ENCODE data around the gene PBX3.

PBX3 gene

GRCh38 chr9:125850763-125851162 is 103.6 kb downstream of the PBX3 start:
- Histone ChIP-seq H3K36me3 (replicated peaks) (no peaks in the 10 kb centered on the region), H3K9me3 (no peaks in the 10 kb centered on the region), H3K4me3 (no peak overlapping the region), H3K27me3 (ENCODE audit: low read depth) (no peaks in the 10 kb centered on the region), H3K4me1 (peaks cover 19% of the 10 kb centered on the region)
- DNase-seq (ENCODE audit: low spot score in 2 of 2) = peak in 1 of 2 experiments; percentile 39
- in situ Hi-C loops (cut with MboI; ENCODE audit: low sequenced_read_pairs) = no loop called here

DNA sequence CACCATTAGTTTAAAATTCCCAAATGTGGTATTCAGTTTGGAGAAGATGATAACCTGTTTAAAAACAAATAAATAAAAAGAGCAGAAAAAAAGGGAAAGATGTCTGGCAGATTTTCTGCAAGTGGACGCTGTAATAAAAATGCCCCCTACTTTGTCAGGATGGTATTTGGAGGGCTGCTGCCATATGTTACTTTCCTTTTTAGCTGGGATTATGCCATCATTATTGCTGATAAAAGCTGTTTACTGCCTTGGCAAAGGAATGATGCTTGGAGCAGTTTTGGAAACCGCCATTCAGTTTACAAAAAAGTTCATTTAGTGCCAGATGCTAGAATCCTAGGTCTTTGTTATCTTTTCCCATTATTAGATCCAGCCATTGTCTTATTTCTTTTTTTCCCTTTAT is 104.8 kb downstream of the PBX3 start:
- in situ Hi-C loops (cut with MboI; ENCODE audit: low sequenced_read_pairs) = no loop called here
- H3K4me1 ChIP-seq = peaks cover 19% of the 10 kb centered on the region
- DNase-seq (ENCODE audit: low spot score in 2 of 2) = no peak

DNA sequence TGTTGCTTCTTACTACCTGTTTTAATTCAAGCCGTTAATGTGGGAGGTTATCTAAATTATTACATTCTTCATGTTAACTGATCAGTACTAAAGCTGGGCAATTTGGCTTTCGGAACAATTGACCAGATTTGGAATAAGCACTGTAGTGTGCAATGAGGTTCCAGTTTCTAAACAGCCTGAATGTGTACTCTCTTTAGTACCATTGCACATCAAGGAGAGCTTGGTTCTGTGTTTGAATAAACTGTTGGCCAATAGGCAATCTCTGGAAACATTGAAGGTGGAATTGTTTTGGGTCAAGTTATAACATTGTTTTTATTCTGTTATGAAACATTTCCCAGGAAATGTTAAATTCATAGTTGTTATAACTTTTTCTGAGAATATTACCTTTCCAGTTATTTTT is 105.2 kb downstream of the PBX3 start:
- Histone ChIP-seq H3K9me3 (no peaks in the 10 kb centered on the region), H3K27me3 (ENCODE audit: low read depth) (no peaks in the 10 kb centered on the region), H3K4me1 (peaks cover 19% of the 10 kb centered on the region), H3K4me3 (no peak overlapping the region), H3K36me3 (replicated peaks) (no peaks in the 10 kb centered on the region)
- in situ Hi-C loops (cut with MboI; ENCODE audit: low sequenced_read_pairs) = no loop called here
- no peak for DNase-seq (ENCODE audit: low spot score in 2 of 2)

More for the DNA sequence above, 104.8 kb downstream of the PBX3 start:
- H3K9me3 ChIP-seq = no peaks in the 10 kb centered on the region
- H3K27me3 ChIP-seq (ENCODE audit: low read depth) = no peaks in the 10 kb centered on the region
- no peak overlapping the region for H3K4me3 ChIP-seq
- H3K36me3 ChIP-seq (replicated peaks) = no peaks in the 10 kb centered on the region

GRCh38 chr9:125854553-125855275 is 107.5 kb downstream of the PBX3 start:
- H3K4me3 ChIP-seq = no peak overlapping the region
- in situ Hi-C loops (cut with MboI; ENCODE audit: low sequenced_read_pairs) = no loop called here
- peak in 1 of 2 experiments; percentile 28 for DNase-seq (ENCODE audit: low spot score in 2 of 2)

DNA sequence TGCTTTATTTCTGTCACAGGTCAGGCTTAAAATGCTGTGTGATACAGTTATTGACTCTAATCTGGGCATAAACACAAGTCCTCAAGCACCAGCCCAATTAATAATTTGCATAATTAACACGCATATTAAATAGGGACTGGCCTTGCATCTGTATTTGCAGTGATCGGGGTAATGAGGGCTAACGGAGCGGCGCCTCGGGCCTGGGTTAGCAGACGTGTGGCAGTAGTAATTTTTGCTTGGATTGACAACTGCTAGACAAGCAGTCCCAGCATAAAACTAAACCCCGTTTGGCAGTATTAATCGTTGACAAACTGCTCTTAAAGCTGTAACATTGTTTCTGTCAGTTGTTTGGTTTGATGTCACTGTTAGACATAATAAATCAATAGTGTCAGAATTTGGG is 109.2 kb downstream of the PBX3 start:
- in situ Hi-C loops (cut with MboI; ENCODE audit: low sequenced_read_pairs) = no loop called here
- H3K27me3 ChIP-seq (ENCODE audit: low read depth) = no peaks in the 10 kb centered on the region
- no peak for DNase-seq (ENCODE audit: low spot score in 2 of 2)
- H3K4me1 ChIP-seq = peaks cover 7% of the 10 kb centered on the region
- no peaks in the 10 kb centered on the region; the same call in 1 of the 2 replicates for H3K36me3 ChIP-seq (replicated peaks)
- H3K4me3 ChIP-seq = no peak overlapping the region
- H3K9me3 ChIP-seq = no peaks in the 10 kb centered on the region

More at GRCh38 chr9:125854553-125855275, 107.5 kb downstream of the PBX3 start:
- Histone ChIP-seq H3K27me3 (ENCODE audit: low read depth) (no peaks in the 10 kb centered on the region), H3K36me3 (replicated peaks) (no peaks in the 10 kb centered on the region), H3K4me1 (peaks cover 17% of the 10 kb centered on the region), H3K9me3 (no peaks in the 10 kb centered on the region)

GRCh38 chr9:125861405-125862058 is 114.4 kb downstream of the PBX3 start:
- no peaks in the 10 kb centered on the region for H3K27me3 ChIP-seq (ENCODE audit: low read depth)
- in situ Hi-C loops (cut with MboI; ENCODE audit: low sequenced_read_pairs) = no loop called here
- H3K9me3 ChIP-seq = no peaks in the 10 kb centered on the region
- H3K4me1 ChIP-seq = no peaks in the 10 kb centered on the region
- no peak overlapping the region for H3K4me3 ChIP-seq
- H3K36me3 ChIP-seq (replicated peaks) = no peaks in the 10 kb centered on the region; the same call in 1 of the 2 replicates
- no peak for DNase-seq (ENCODE audit: low spot score in 2 of 2)

DNA sequence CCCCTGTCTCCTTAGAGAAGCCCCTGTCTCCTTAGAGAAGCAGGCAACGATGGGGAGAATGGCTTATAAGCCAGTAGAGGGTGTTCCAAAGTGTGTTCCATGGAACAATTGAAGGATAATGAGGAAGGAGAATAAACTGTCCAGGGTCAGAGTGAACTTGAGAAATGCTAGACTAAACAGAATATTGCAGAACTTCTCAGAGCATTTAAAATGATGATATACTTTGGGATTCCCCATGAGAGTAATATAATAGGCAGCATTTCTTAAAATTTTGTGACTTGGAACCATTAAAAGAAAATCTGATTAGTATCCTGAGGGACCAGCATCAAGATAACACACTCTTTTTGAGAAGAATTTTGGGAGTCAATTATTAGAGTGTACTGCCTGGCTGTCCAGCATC is 116.8 kb downstream of the PBX3 start:
- H3K27me3 ChIP-seq (ENCODE audit: low read depth) = no peaks in the 10 kb centered on the region
- no peak overlapping the region for H3K4me3 ChIP-seq
- no peaks in the 10 kb centered on the region for H3K4me1 ChIP-seq
- no peaks in the 10 kb centered on the region; the same call in 1 of the 2 replicates for H3K36me3 ChIP-seq (replicated peaks)
- no peaks in the 10 kb centered on the region for H3K9me3 ChIP-seq
- DNase-seq (ENCODE audit: low spot score in 2 of 2) = no peak
- in situ Hi-C loops (cut with MboI; ENCODE audit: low sequenced_read_pairs) = no loop called here

GRCh38 chr9:125867751-125868415 is 120.7 kb downstream of the PBX3 start:
- no peaks in the 10 kb centered on the region for H3K9me3 ChIP-seq
- H3K27me3 ChIP-seq (ENCODE audit: low read depth) = no peaks in the 10 kb centered on the region
- no peaks in the 10 kb centered on the region for H3K36me3 ChIP-seq (replicated peaks)
- H3K4me1 ChIP-seq = no peaks in the 10 kb centered on the region
- DNase-seq (ENCODE audit: low spot score in 2 of 2) = no peak
- no peak overlapping the region for H3K4me3 ChIP-seq
- in situ Hi-C loops (cut with MboI; ENCODE audit: low sequenced_read_pairs) = no loop called here

- Histone ChIP-seq H3K27me3 (ENCODE audit: low read depth) (no peaks in the 10 kb centered on the region), H3K36me3 (replicated peaks) (no peaks in the 10 kb centered on the region), H3K4me3 (no peak overlapping the region), H3K9me3 (no peaks in the 10 kb centered on the region), H3K4me1 (peaks cover 39% of the 10 kb centered on the region)
- DNase-seq (ENCODE audit: low spot score in 2 of 2) = peak; percentile 65 to 88
- in situ Hi-C loops (cut with MboI; ENCODE audit: low sequenced_read_pairs) = no loop called here
Measured at GRCh38 chr9:125878164-125878631, 131.0 kb downstream of the PBX3 start.

- no peak for DNase-seq (ENCODE audit: low spot score in 2 of 2)
- H3K9me3 ChIP-seq = no peaks in the 10 kb centered on the region
- no peak overlapping the region for H3K4me3 ChIP-seq
- H3K36me3 ChIP-seq (replicated peaks) = no peaks in the 10 kb centered on the region
- no peaks in the 10 kb centered on the region for H3K27me3 ChIP-seq (ENCODE audit: low read depth)
- in situ Hi-C loops (cut with MboI; ENCODE audit: low sequenced_read_pairs) = no loop called here
- peaks cover 52% of the 10 kb centered on the region for H3K4me1 ChIP-seq
Measured at GRCh38 chr9:125881042-125881441, 133.9 kb downstream of the PBX3 start.

DNA sequence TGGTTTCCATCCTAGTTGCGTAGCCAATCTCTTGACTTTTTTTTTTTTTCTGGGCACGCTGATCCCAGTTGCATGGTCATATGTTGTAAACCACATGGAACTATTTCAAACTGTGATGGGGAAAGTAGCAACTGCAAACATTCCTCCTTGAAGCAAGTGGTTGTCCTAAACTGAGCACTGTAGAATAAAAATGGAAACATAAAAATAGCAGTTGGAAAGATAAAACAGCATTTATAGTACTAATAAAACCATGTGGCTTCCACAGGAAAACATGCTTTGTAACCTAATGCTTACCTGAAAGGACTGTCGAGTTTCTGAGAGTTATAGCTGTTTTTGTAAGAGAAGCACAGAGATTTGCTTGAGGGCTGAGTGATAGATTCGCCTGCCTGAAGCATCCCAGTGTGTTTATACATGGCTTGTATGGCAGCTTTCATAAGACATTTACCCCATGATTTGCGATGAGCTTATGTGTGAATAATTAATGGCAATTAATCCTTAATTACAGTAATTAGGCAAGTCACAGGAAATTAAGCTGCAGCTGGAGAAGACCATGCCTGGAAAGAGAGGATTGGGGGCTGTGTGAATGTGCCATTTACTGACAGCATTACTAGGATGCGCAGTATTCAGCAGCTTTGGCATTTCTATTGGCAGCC is 136.5 kb downstream of the PBX3 start:
- H3K27me3 ChIP-seq (ENCODE audit: low read depth) = no peaks in the 10 kb centered on the region
- no peak overlapping the region for H3K4me3 ChIP-seq
- peaks cover 59% of the 10 kb centered on the region for H3K4me1 ChIP-seq
- no peaks in the 10 kb centered on the region for H3K9me3 ChIP-seq
- in situ Hi-C loops (cut with MboI; ENCODE audit: low sequenced_read_pairs) = no loop called here
- no peaks in the 10 kb centered on the region for H3K36me3 ChIP-seq (replicated peaks)
- no peak for DNase-seq (ENCODE audit: low spot score in 2 of 2)

- Histone ChIP-seq H3K27me3 (ENCODE audit: low read depth) (no peaks in the 10 kb centered on the region), H3K9me3 (no peaks in the 10 kb centered on the region), H3K4me1 (peaks cover 61% of the 10 kb centered on the region), H3K36me3 (replicated peaks) (no peaks in the 10 kb centered on the region), H3K4me3 (no peak overlapping the region)
- DNase-seq (ENCODE audit: low spot score in 2 of 2) = no peak
- in situ Hi-C loops (cut with MboI; ENCODE audit: low sequenced_read_pairs) = no loop called here
Measured at GRCh38 chr9:125884218-125884595, 137.0 kb downstream of the PBX3 start.

GRCh38 chr9:125885405-125886034 is 138.3 kb downstream of the PBX3 start:
- Histone ChIP-seq H3K36me3 (replicated peaks) (no peaks in the 10 kb centered on the region), H3K4me3 (no peak overlapping the region), H3K4me1 (peaks cover 65% of the 10 kb centered on the region), H3K27me3 (ENCODE audit: low read depth) (no peaks in the 10 kb centered on the region), H3K9me3 (no peaks in the 10 kb centered on the region)
- no peak for DNase-seq (ENCODE audit: low spot score in 2 of 2)
- in situ Hi-C loops (cut with MboI; ENCODE audit: low sequenced_read_pairs) = no loop called here

All from HAP-1 (cell line).